Measurements from ENCODE around the gene MLXIP. TPM values are rescaled to one million over a fixed set of nuclear protein-coding genes. Genes with fewer than 3 reads are reported as not detected.

MLXIP gene
- total and polyA plus RNA-seq, 2 of the 8 experiments (the other 6 are each of a cell fraction or from before 2014, with no cell fraction given), result 5.5 to 40.5 TPM

- TF ChIP-seq CHD2 (IDR thresholded peaks at IDR 0.05; ENCODE audit: low read length) (no peak), CBX5 (IDR thresholded peaks at IDR 0.05; ENCODE audit: low read depth, low read length) (no peak), CEBPB (IDR thresholded peaks at IDR 0.05; ENCODE audit: low read depth, low read length) (no peak), EZH2 (IDR thresholded peaks at IDR 0.05; ENCODE audit: low read depth, low read length, severe bottlenecking) (no peak), ZNF274 (IDR thresholded peaks at IDR 0.05; ENCODE audit: borderline replicate concordance, extremely low read depth, low read length) (no peak), RNF2 (IDR thresholded peaks at IDR 0.05; ENCODE audit: borderline replicate concordance, low read depth, low read length, missing control alignments, poor library complexity, severe bottlenecking) (no peak)
Measured at GRCh38 chr12:122172262-122172939, 93.8 kb downstream of the MLXIP start (continued).
